ENCODE data around the gene NDUFA7.

The NDUFA7 gene

DNA sequence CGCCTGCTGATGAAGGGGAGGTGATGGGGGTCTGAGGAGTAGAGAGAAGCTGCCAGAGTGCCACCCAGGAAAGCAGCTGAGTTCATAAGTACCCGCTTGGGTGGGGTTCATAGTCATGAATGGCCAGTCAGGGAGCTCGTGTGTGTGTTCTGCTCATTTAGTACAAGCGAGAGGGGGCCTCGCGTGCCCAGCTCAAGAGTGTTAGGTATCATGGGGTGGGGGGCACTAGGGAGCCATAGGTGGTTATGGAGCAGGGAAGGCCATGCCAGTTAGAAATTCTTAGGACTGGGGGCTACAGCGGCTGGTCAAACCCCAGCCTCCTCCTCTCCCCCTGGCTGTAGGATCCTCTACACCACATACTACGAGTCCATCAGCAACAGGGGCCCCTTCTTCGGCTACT, 59.8 kb downstream of the NDUFA7 start:
- DNase-seq = no peak

All from activated CD4-positive, alpha-beta T cell treated with anti-CD3 and anti-CD28 coated beads, Interleukin-2, amount 50 U/mL, for 16 hours (primary cell).